ENCODE measurements around the gene HSBP1L1. TPM values are rescaled to one million over a fixed set of nuclear protein-coding genes. Genes with fewer than 3 reads are reported as not detected.

HSBP1L1 gene
- total RNA-seq, 1 donor from 2014 or later, result 44.7 TPM

- TF ChIP-seq, protein P1, sequence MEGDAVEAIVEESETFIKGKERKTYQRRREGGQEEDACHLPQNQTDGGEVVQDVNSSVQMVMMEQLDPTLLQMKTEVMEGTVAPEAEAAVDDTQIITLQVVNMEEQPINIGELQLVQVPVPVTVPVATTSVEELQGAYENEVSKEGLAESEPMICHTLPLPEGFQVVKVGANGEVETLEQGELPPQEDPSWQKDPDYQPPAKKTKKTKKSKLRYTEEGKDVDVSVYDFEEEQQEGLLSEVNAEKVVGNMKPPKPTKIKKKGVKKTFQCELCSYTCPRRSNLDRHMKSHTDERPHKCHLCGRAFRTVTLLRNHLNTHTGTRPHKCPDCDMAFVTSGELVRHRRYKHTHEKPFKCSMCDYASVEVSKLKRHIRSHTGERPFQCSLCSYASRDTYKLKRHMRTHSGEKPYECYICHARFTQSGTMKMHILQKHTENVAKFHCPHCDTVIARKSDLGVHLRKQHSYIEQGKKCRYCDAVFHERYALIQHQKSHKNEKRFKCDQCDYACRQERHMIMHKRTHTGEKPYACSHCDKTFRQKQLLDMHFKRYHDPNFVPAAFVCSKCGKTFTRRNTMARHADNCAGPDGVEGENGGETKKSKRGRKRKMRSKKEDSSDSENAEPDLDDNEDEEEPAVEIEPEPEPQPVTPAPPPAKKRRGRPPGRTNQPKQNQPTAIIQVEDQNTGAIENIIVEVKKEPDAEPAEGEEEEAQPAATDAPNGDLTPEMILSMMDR (conservative IDR thresholded peaks at IDR 0.05; ENCODE audit: low read depth, low read length), result no peak
- H3K4me3 ChIP-seq (ENCODE audit: low read depth, low read length), result no peak overlapping the region
- no peak for DNase-seq (ENCODE audit: low read depth)
Observed at GRCh38 chr18:79926306-79926705, 38.1 kb upstream of the HSBP1L1 start.

GRCh38 chr18:79926715-79927606 is 37.5 kb upstream of the HSBP1L1 start:
- H3K4me3 ChIP-seq (ENCODE audit: low read depth, low read length), result no peak overlapping the region
- TF ChIP-seq, protein P1 (conservative IDR thresholded peaks at IDR 0.05; ENCODE audit: low read depth, low read length), result no peak
- no peak for DNase-seq (ENCODE audit: low read depth)

DNA sequence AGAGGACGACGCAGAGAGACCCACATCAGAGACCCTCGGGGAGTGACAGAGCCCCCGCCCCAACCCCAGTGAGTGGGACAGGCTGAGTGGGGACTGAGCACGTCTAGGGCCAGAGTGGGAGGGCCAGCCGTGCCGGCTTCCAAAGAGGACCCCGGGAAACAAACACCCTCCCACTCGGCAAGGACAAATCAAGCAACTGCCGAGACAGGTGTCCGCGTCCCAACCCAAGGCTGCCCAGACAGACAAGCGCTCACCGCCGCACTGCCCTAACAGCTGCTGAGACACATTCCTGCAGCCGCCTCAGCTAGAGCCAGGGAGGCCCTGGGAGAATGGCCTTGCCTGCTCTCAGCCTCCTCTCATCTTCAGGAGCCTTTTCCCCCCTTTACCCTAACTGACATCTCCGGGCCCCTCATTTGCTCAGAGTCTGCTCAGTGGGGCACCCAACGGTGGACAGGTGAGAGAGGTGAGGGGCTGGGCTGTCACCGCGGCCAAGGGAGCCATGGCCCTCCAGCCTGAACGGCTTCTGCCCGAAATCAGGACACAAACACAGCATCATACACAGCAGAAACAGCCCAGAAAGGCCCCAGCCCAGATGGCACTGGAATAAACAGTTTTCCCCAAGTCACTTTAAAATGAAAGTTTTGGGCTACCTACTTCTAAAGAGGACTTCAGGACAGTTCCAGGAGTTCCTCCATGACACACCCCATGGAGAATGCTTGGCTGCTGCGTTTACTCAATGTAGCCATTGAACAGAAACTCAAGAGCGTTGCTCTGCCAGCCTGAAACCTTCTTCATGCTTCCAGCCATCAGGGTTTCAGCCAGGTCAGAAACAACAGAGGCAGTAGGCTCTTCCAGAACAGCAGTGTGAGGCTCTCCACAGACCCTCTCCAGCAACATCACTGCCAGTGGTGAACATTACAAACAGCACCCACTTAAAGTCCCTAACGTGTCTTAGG is 36.6 kb upstream of the HSBP1L1 start:
- H3K4me3 ChIP-seq (ENCODE audit: low read depth, low read length), result no peak overlapping the region
- TF ChIP-seq, protein P1 (conservative IDR thresholded peaks at IDR 0.05; ENCODE audit: low read depth, low read length), result no peak
- no peak for DNase-seq (ENCODE audit: low read depth)

DNA sequence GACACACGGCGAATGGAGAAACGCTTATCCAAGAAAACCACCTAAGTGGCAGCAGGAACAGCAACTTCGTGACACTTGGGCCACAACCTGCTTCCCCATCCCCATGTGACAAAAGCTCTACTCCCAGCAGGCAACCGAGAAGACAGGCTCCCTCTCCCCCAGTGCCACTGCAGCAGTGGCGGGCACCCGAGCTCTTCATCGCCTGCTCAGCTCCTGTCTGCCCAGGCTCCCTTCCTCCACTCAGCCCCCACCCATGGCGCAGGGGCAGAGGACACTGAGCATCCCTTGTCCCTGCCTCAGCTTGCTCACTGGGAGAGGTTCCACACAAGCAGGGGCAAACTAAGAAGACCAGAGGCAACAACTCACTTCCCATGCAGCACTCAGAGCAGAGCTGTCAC is 35.9 kb upstream of the HSBP1L1 start:
- DNase-seq (ENCODE audit: low read depth), result no peak
- H3K4me3 ChIP-seq (ENCODE audit: low read depth, low read length), result no peak overlapping the region
- TF ChIP-seq, protein P1 (conservative IDR thresholded peaks at IDR 0.05; ENCODE audit: low read depth, low read length), result no peak

DNA sequence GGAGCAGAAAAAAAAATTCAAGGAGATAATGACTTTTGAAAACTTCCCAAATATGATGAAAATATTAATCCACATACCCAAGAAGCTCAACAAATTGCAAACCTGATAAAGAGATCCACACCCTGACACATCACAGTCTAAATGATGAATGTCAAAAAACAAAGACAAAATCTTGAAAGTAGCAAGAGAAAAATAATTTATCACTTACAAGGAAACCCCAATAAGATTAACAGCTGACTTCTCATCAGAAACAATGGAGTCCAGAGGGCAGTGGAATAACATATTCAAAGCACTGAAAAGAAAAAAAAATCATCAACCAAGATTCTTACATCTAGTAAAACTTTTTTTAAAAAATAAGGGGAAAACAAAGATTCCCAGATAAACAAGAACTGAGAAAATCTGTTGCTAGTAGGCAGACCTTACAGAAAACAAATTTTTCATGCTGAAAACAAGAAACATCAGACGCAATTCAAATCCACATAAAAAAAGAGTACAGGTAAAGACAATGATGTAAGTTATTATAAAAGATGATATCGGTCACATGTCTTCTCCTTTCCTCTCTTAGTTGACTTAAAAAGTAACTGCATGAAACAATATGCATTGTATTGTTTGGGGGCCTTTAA is 34.3 kb upstream of the HSBP1L1 start:
- no peak for DNase-seq (ENCODE audit: low read depth)
- no peak overlapping the region for H3K4me3 ChIP-seq (ENCODE audit: low read depth, low read length)
- TF ChIP-seq, protein P1 (conservative IDR thresholded peaks at IDR 0.05; ENCODE audit: low read depth, low read length), result no peak

- DNase-seq (ENCODE audit: low read depth), result no peak
- TF ChIP-seq, protein P1 (conservative IDR thresholded peaks at IDR 0.05; ENCODE audit: low read depth, low read length), result no peak
- no peak overlapping the region for H3K4me3 ChIP-seq (ENCODE audit: low read depth, low read length)
Observed at GRCh38 chr18:79931475-79931874, 33.0 kb upstream of the HSBP1L1 start.
